Activated CD8-positive, alpha-beta memory T cell treated with anti-CD3 and anti-CD28 coated beads for 24 hours (primary cell): ENCODE data around the gene UBALD2.

Experiments
- DNase-seq: peaks from one replicate; pipeline ENCODE4 v3.0.0-alpha.2; 2020

The UBALD2 gene

DNA sequence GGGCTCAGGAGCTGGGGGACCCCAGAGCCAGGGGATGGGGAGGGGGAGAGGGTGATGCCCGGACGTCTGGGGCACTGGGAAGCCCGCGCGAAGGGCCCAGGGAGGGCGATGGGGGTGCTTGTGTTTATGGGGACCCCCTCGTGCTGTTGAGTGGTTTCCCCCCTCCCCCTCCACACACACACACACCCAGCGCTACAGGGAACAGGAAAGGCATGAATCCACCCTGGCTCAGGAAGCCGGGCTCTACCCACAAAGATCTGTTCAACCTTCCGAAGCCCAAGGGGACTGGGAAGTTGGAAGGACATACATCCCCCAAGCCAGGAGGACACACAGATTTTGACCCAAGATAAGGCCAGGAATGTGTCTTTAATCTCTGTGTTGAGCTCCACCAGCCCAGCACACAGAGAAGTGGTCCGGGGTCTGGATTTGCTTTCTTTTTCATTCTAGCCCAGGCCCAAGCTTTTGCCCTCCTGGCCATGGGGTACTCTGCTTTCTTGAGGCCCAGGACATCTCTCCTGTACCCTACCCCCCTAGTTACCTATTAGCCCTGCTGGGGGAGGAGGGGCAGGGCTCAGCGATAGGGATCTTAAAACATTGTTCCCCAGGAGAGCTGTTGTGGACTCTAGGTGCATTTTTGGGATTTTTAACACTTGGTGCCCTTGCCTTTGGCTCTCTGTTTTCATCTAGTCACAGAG is 1.2 kb downstream of the UBALD2 start:
- DNase-seq = peak; percentile 72

- peak; percentile 64 for DNase-seq
These were observed 2.0 kb downstream of the UBALD2 start for GRCh38 chr17:76267051-76267576.

DNA sequence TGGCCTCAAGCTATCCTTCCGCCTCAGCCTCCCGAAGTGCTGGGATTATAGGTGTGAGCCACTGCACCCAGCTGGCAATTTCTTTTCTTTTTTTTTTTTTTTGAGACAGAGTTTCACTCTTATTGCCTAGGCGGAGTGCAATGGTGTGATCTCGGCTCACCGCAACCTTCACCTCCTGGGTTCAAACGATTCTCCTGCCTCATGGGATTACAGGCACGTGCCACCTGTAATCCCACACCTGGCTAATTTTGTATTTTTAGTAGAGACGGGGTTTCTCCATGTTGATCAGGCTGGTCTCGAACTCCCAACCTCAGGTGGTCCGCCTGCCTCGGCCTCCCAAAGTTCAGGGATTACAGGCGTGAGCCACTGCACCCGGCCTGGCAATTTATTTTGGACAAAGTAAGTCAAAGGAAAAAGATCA is 2.4 kb downstream of the UBALD2 start:
- peak; percentile 77 for DNase-seq

- DNase-seq = peak; percentile 89
These were observed 3.0 kb downstream of the UBALD2 start for GRCh38 chr17:76268015-76268749.

DNA sequence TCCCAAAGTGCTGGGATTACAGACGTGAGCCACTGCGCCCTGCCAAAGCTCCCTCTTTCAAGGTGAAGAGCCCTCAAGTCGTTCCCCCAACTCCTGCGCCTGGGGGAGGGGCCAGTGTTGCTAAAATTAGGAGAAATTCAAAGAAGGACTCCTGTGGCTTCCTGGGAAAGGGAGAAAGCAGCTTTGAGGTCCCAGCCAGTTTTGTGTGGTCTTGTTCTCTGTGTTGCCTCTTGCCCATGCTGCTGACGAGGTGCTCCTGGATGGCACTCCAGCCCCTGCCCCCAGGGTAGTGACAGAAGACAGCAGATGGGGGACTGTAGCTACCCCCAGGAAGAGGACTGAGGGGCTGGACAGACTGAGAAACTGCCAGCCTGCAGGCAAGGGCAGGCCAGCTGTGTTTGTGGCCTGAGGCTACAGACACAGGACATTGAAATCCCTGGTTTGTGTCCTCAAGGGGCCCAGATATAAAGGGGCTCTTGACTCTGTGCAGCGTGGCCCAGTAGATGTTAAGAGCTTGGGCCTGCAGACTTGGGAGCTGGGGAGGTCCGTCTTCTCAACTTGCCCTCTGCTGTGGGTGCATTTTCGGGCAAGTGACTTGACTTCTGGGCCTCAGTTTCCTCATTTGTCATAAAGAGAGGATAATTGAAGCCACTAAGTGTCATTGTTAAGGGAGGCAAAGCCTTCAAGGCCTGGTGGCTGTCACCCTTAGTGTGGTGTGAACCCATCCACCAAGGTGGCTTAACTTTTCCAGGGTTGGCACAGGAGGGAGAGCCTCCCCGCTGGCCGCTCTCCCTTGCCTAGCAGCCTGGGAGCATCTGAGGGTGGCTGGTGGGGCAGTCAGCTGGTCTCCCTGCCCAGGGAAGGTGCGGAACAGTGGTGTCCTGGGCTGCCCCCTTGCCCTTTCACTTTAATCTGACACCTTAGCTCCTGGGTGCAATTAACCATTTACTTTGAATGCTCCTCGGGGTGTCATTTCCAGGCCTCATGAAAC is 4.1 kb downstream of the UBALD2 start:
- peak; percentile 70 for DNase-seq

- DNase-seq = peak; percentile 80
These were observed 5.0 kb downstream of the UBALD2 start for GRCh38 chr17:76270127-76270592.

DNA sequence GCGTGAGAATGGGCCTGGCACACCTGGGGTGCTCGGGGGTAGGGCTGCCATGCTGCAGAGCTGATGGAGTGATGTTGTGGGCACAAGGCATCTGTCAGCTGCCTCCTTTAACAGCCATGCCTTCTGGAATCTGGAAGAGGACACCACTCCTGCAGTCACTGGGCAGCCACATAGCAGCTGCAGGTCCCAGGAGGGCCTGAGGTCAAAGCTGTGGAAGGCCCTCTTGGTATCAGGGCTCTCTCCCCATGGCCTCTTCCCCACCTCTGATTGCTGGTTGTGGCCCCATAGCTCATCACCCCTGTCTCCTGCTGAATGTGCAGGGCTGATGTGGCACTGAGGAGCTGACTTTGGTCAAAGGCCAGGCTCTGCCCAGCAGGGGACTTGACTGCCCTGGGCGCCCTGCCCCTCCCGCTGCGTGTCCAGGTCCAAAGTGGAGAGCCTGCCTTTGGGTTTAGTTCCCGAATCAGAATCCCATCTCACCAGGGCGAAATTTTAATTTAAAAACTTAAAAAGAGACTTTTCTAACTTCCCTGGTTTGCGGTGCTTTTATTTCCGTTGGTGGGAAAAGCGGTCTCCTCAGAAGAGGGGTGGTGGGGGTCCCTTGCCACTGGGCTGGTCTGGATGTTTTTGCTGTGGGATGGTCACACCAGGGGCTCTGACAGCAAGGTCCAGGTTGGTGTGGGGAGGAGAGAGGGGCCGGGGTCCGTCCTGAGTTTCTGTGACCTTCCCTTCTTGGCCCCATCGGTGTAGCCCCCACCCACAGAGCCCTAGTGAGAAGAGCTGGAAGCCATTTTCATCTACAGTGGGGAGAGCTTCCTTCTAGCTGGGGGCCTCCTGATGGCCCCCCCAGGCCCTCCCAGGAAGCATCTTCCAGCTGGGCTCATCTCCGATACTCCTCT is 5.9 kb downstream of the UBALD2 start:
- peak; percentile 82 for DNase-seq

DNA sequence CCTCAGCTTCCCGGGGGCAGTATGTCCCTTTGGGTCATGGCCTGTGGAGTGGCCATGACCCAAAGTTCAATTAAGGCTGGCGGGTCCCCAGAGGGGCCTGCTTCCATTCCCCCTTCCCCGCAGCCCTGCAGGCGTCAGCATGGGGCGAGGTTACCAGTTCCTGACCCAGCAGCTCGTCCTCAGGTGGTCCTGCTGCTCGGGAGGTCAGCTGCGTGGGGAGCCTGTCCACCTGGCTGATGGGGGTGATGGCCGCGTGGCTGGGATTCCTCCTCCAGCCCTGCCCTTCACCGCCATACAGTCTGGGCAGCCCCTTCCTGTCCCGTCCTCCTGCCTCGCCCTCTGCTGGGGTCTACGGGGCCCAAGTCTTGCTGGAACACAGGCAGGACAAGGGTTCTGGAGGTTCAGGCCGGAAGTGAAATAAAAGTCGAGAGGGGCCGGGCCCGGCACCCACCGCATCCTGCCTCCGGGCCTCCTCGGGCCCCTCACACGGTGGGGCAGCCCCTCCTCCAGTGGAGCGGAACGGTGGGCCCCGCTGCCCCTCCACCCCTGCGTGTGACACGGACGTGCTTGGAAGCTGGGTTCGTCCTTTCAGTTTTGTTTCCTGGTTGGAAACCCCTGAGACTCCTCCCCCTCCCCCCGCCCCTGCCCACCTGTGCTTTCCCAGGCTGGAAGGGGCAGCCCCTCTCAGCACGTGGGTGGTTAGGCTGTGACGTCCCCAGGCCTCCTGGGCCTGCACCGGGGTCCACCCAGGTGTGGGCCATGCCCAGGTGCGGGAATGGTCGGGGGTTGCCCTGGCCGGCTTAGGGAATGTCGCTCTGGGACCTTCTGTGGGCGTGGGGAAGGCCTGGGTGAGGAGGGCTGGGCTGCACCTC is 6.8 kb downstream of the UBALD2 start:
- DNase-seq = no peak

DNA sequence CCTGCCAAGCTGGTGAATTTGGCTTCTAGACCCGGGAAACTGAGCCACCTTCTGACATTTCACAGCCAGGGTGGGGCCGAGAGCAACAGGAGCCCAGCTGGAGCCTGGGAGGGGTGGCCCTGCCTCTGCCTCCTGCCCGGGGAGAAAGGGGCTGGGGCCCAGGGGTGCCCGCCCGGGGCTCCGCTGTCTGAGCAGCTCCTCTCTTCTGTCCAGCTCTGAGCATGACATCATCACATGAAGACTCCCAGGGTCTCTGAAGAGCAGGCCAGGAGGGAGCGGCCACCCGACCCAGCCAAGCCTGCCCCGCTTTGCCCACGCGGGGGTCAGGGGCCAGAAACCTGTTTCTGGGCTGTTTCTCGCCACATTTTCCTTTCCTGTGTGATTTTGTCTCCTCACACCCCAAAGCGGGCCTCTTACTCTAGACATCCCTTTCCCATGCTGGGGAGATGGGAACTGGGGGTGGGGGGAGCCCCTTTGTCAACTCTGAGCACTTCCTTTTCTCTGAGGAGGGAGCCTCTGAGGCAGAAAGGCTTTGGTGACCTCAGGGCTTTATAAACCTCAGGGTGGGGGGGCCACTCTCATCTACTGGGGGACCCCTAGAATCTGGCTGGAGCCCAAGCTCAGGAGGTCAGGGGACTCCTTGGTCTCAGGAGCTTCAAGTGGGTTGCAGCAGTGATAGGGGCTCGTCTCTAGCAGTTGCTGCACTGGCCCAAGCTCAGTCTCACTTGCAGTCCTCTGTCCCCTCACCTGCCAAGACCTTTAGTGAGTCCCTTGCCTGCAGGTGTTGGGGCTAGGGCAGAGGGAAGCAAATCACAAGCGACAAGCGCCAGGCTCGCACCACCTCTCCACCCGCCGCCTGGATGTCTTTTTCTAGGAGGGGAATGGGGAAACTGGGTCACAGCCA is 7.6 kb downstream of the UBALD2 start:
- DNase-seq = peak; percentile 94

- DNase-seq = no peak
These were observed 8.4 kb downstream of the UBALD2 start for GRCh38 chr17:76273445-76274111.

- DNase-seq = peak; percentile 66
These were observed 9.2 kb downstream of the UBALD2 start for GRCh38 chr17:76274112-76274956.

- no peak for DNase-seq
These were observed 10.4 kb downstream of the UBALD2 start for GRCh38 chr17:76275382-76276068.

DNA sequence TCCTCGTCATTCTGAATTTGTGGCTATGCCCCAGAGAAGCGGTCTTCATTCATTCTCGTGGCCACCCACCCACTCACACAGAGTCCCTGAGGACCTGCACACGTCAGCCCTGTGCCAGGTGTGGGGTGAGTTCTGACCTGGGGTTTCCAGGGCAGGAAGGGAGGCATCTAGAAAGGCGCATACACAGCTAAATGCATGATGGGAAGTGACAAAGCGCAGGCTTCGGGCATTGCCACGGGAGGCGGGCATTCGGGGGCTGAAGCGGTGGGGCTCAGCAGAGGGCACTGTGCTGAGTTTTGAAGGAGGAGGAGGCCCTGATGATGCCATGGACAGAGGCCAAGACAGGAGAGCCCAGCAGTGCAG is 10.9 kb downstream of the UBALD2 start:
- DNase-seq = no peak

GRCh38 chr17:76276461-76277299 is 11.5 kb downstream of the UBALD2 start:
- DNase-seq = no peak

GRCh38 chr17:76277300-76278267 is 12.4 kb downstream of the UBALD2 start:
- no peak for DNase-seq
